BLaER1 treated with 17β-estradiol and CSF1 and Interleukin-3, amounts not matched to agents 10 nM and 100 nM (cell line): ENCODE measurements around the gene GMEB2.
"Not testable (repeated sequence)": the region's sequence is repeated elsewhere in the genome, so short reads cannot be mapped to it uniquely, and the experiment has no call there.

ENCODE experiments used
- H3K27ac ChIP-seq, 11 experiments: shearing (Covaris generic); formaldehyde crosslinking; 2 replicates each; pipeline ENCODE4 v1.8.1; 2022
- H3K27me3 ChIP-seq, 11 experiments: shearing (Covaris generic); formaldehyde crosslinking; 2 replicates each; pipeline ENCODE4 v1.8.1; 2022
- H3K36me3 ChIP-seq, 11 experiments: shearing (Covaris generic); formaldehyde crosslinking; 2 replicates each; pipeline ENCODE4 v1.8.1; 2022
- H3K4me1 ChIP-seq, 10 experiments: shearing (Covaris generic); formaldehyde crosslinking; 2 replicates each; pipeline ENCODE4 v1.8.1; 2022
- H3K4me2 ChIP-seq, 11 experiments: shearing (Covaris generic); formaldehyde crosslinking; 2 replicates each; pipeline ENCODE4 v1.8.1; 2022
- H3K4me3 ChIP-seq, 10 experiments: shearing (Covaris generic); formaldehyde crosslinking; 2 replicates each; pipeline ENCODE4 v1.8.1; 2022
- H3K9ac ChIP-seq, 11 experiments: shearing (Covaris generic); formaldehyde crosslinking; 2 replicates each; pipeline ENCODE4 v1.8.1; 2022
- H3K9me3 ChIP-seq, 11 experiments: shearing (Covaris generic); formaldehyde crosslinking; replicated peaks in 1 of 11; 2 replicates each; pipeline ENCODE4 v1.8.1; 2022
- H4K20me1 ChIP-seq, 11 experiments: shearing (Covaris generic); formaldehyde crosslinking; 2 replicates each; pipeline ENCODE4 v1.8.1; 2022
- Cebpa-rat ChIP-seq, 11 experiments: shearing (Covaris generic); IDR thresholded peaks; 2 replicates each; pipeline ENCODE4 v1.8.1; 2022

The GMEB2 gene

DNA sequence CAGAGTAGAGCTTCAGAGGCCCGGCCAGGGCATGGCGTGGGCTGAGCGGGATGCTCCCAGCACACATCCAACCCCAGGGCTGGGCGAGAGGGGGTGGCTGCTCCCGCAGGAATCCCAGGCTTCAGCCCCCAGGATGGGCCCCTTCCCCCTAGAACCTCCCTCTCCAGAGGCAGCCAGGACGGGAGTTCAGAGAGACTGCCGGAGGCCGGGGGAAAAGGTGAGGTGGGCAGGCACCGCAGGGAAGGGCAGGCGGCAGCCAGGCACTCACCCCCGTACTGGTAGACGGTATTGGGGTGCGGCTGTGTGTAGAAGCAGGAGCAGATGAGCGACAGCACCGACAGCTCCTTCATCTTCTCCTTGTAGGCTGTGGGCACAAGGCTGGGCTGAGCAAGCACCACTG, 17.0 kb upstream of the GMEB2 start:
- Histone ChIP-seq H3K4me1 (peaks cover 25 to 58% (median 40%) of the 10 kb centered on the region in 10 experiments), H3K4me2 (peak overlapping the region in 9 of 11 experiments; percentile 86 to 99 (median 98); a peak in 15 of 22 replicates), H3K9ac (0 out of 22 replicates have a peak overlapping the region, but pooled peaks of 2 of the 11 experiments have one; percentile 9 to 10), H3K27ac (no peak overlapping the region), H3K36me3 (peaks cover 0 to 32% (median 11%) of the 10 kb centered on the region in 11 experiments; a peak in 15 of 22 replicates), H3K9me3 (no peaks in the 10 kb centered on the region), H4K20me1 (peaks cover 0 to 29% (median 15%) of the 10 kb centered on the region in 11 experiments; a peak in 19 of 22 replicates), H3K4me3 (no peak overlapping the region), H3K27me3 (0 out of 22 replicates have a peak, but pooled peaks cover 0 to 7% (median 0%) of the 10 kb centered on the region in 11 experiments)
- TF ChIP-seq Cebpa-rat (IDR thresholded peaks at IDR 0.05): no peak

DNA sequence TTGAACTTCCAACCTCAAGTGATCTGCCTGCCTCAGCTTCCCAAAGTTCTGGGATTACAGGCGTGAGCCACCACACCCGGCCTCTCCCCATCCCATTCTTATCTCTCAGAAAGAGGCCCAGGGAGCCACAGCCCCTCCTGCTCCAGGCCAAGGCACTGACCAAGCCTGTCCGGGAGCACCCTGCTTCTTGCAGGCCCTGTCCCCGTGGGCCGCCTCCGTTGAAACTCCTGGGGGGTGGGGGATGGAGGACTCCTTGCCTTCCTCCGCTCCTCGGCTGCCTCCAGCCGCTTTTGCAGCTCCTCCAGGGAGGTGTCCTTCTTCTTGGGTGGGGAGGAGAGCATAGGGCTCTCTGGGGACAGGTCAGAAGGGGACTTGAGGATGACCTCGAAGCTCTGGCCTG, 16.6 kb upstream of the GMEB2 start:
- Histone ChIP-seq H4K20me1 (peaks cover 0 to 24% (median 11%) of the 10 kb centered on the region in 11 experiments; a peak in 19 of 22 replicates), H3K4me2 (peak overlapping the region in 9 of 11 experiments; percentile 86 to 99 (median 98); a peak in 17 of 22 replicates), H3K9me3 (no peaks in the 10 kb centered on the region), H3K9ac (peak overlapping the region in 3 of 11 experiments; percentile 58 to 71 (median 60); a peak in 2 of 22 replicates), H3K4me3 (0 out of 20 replicates have a peak overlapping the region, but pooled peaks of 1 of the 10 experiments have one; percentile 58), H3K27ac (no peak overlapping the region), H3K27me3 (0 out of 22 replicates have a peak, but pooled peaks cover 0 to 7% (median 0%) of the 10 kb centered on the region in 11 experiments), H3K36me3 (peaks cover 0 to 28% (median 7%) of the 10 kb centered on the region in 11 experiments; a peak in 15 of 22 replicates), H3K4me1 (peaks cover 28 to 58% (median 40%) of the 10 kb centered on the region in 10 experiments)
- TF ChIP-seq Cebpa-rat (IDR thresholded peaks at IDR 0.05): no peak

DNA sequence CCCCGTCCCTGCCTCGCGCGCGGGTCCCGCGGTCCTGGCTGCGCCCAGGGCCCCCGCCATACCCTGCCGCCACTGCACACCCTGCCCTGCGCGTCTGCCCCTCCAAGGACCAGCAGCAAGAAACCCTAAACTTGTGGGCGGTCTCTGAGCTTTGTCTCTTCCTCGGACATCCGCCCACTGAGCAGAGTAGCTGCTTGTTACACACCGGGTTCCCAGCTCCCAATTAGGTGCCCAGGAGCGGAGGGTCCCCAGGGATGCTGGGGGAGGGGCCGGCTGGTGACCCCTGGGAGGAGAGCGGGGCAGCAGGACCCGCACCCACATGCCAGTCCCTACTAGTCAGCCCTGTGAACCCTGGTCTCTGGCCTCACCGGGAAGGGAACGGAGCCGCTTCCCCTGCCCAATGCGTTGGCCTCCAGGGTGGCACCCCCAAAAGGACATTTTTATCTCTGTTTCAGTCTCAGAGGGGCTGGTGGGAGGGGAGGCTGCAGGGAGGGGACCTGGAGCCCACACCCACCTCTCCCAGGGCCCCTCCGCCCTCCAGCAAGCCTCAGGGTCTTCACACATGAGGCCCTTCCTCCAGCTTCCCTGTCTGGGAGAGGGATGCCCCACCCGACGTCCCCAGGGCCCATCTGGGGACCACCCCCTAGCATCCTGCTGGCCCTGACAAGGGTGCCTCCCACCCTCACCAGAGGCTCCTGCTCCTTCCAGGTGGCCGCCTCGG, 15.8 kb upstream of the GMEB2 start:
- Histone ChIP-seq H3K27ac (peak overlapping the region in 7 of 11 experiments; percentile 11 to 57 (median 47); a peak in 9 of 22 replicates), H3K4me3 (peak overlapping the region; percentile 50 to 68 (median 58))

DNA sequence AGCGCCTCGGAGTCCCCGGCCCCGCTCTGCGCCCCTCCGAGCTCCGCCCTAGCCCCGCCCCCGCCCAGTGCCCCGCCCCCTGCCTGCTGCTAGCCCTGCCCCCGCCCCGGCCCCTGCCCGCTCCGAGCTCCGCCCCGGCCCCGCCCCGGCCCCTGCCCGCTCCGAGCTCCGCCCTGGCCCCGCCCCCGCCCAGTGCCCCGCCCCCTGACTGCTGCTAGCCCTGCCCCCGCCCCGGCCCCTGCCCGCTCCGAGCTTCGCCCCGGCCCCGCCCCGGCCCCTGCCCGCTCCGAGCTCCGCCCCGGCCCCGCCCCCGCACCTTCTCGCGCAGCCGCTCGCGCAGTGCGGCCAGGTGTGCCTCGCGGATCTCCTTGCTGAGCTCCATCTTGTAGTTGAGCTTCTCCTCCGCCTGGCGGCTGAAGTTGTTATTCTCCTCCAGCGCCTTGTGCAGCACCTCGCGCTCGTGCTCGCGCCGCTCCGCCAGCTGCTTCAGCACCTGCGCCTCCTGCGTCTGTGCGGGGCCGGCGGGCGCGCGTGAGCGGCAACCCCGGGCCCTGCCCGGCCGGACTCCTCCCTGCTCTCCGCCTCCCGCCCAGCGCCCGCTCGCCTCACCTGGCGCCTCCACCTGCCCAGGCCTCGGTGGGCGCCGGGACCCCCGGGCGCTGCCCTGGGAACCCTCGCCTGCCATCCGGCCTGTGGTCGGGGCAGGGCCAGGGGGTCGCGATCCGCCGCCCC, 15.1 kb upstream of the GMEB2 start:
- Histone ChIP-seq H3K27ac (peak overlapping the region in 8 of 11 experiments; percentile 47 to 76 (median 72); a peak in 17 of 22 replicates), H3K4me3 (peak overlapping the region; percentile 50 to 68 (median 58)), H3K27me3 (0 out of 22 replicates have a peak, but pooled peaks cover 0 to 7% (median 0%) of the 10 kb centered on the region in 11 experiments), H3K9ac (peak overlapping the region; percentile 46 to 71 (median 67); a peak in 19 of 22 replicates), H4K20me1 (peaks cover 0 to 17% (median 5%) of the 10 kb centered on the region in 11 experiments; a peak in 12 of 22 replicates), H3K9me3 (no peaks in the 10 kb centered on the region), H3K4me2 (peak overlapping the region; percentile 93 to 99 (median 98)), H3K36me3 (peaks cover 0 to 22% (median 0%) of the 10 kb centered on the region in 11 experiments; a peak in 14 of 22 replicates), H3K4me1 (peaks cover 38 to 67% (median 47%) of the 10 kb centered on the region in 10 experiments)
- TF ChIP-seq Cebpa-rat (IDR thresholded peaks at IDR 0.05): no peak

More for the DNA sequence above, 15.8 kb upstream of the GMEB2 start:
- Histone ChIP-seq H3K27me3 (0 out of 22 replicates have a peak, but pooled peaks cover 0 to 7% (median 0%) of the 10 kb centered on the region in 11 experiments), H3K4me1 (peaks cover 33 to 64% (median 42%) of the 10 kb centered on the region in 10 experiments), H3K9ac (peak overlapping the region; percentile 30 to 71 (median 58); a peak in 17 of 22 replicates), H3K36me3 (peaks cover 0 to 22% (median 0%) of the 10 kb centered on the region in 11 experiments; a peak in 14 of 22 replicates), H3K4me2 (peak overlapping the region; percentile 86 to 99 (median 98)), H3K9me3 (no peaks in the 10 kb centered on the region), H4K20me1 (peaks cover 0 to 17% (median 5%) of the 10 kb centered on the region in 11 experiments; a peak in 13 of 22 replicates)
- no peak for TF ChIP-seq Cebpa-rat (IDR thresholded peaks at IDR 0.05)

DNA sequence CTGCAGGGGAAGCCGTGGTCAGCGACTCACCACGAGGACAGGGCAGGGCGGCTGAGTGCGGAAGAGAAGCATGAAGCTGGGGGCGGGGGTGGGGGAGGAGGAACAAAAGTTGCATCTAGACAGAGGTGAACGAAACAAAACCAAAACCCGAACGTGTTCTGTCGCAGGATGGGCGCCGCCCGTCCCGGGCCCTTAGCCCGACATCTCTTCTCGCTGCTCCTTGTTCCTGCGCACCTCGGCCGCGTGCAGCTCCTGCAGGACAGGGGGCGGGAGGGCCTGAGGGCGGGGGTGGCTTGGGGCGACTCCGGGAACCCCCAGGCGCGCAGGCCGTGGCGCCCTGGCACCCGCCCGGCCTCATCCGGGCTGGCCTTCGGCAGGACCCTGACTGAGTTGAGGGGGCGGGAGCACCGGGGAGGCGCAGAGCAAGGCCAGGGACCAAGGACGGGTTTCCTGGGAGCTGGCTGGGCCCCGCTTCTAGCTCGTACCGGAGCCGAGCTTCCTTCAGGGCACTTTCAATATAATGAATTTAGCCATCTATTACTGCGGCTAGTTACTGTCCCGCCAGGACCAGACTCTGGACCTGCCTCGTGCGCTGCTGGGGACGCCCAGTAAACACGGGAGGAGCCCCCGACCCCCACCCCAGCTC, 14.4 kb upstream of the GMEB2 start:
- no peaks in the 10 kb centered on the region for H3K9me3 ChIP-seq
- H3K9ac ChIP-seq: peak overlapping the region; percentile 46 to 69 (median 67); a peak in 19 of 22 replicates
- no peak for TF ChIP-seq Cebpa-rat (IDR thresholded peaks at IDR 0.05)
- peaks cover 44 to 73% (median 52%) of the 10 kb centered on the region in 10 experiments for H3K4me1 ChIP-seq
- peak overlapping the region; percentile 86 to 96 (median 91) for H3K4me2 ChIP-seq
- peaks cover 0 to 17% (median 4%) of the 10 kb centered on the region in 11 experiments; a peak in 10 of 22 replicates for H4K20me1 ChIP-seq
- H3K36me3 ChIP-seq: peaks cover 0 to 22% (median 0%) of the 10 kb centered on the region in 11 experiments; a peak in 14 of 22 replicates
- 0 out of 22 replicates have a peak, but pooled peaks cover 0 to 7% (median 0%) of the 10 kb centered on the region in 11 experiments for H3K27me3 ChIP-seq
- H3K4me3 ChIP-seq: peak overlapping the region; percentile 42 to 68 (median 52); a peak in 18 of 20 replicates
- H3K27ac ChIP-seq: peak overlapping the region in 10 of 11 experiments; percentile 48 to 76 (median 65); a peak in 17 of 22 replicates

DNA sequence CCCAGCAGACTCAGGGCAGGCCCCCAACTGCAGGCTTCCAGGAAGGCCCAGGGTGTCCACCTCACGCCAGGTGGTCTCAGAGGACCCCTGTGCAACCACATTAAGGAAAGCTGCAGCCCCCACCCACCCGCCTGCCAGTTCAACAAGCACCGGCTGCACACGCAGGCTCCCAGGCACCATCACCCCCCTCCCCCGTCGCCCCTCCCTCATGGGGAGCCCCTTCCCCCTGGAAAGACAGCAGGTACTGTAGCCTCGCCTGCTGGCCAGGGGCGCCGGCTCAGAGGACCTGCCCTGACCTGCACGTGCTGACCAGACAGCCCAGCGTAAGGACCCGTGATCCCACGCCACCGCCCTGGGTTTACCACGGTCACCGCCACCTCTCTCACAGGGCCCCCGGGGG, 13.8 kb upstream of the GMEB2 start:
- Histone ChIP-seq H3K4me1 (peaks cover 48 to 79% (median 56%) of the 10 kb centered on the region in 10 experiments), H3K9ac (peak overlapping the region in 2 of 11 experiments; percentile 13 to 64; a peak in 3 of 22 replicates), H4K20me1 (peaks cover 0 to 17% (median 4%) of the 10 kb centered on the region in 11 experiments; a peak in 8 of 22 replicates), H3K4me2 (peak overlapping the region; percentile 73 to 96 (median 91)), H3K27ac (peak overlapping the region in 3 of 11 experiments; percentile 57 to 70 (median 62); a peak in 3 of 22 replicates), H3K36me3 (peaks cover 0 to 18% (median 0%) of the 10 kb centered on the region in 11 experiments; a peak in 13 of 22 replicates), H3K4me3 (peak overlapping the region in 5 of 10 experiments; percentile 23 to 51 (median 27); a peak in 5 of 20 replicates)
- H3K27me3 ChIP-seq, H3K9me3 ChIP-seq: not testable (repeated sequence)

DNA sequence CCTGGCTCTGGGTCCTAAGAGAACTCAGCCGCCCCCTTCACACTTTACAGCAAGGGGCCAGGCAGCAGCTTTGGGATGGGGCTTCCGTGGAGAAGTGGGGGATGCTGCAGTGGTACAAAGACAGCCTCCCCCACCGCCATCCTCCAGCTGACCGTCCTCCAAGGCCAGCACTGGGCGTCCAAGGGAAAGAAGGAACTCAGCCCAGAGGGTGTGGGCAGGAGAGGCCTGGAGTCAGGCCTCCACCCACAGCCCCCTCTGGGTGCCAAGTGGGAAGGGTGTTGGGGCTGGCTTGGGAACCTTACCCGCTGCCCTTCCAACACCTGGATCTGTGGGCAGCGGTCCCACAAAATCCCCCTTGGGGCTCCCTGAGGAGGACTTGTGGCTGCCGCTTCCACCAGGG, 13.2 kb upstream of the GMEB2 start:
- peaks cover 0 to 14% (median 0%) of the 10 kb centered on the region in 11 experiments; a peak in 13 of 22 replicates for H3K36me3 ChIP-seq
- H3K27ac ChIP-seq: peak overlapping the region in 8 of 11 experiments; percentile 44 to 74 (median 62); a peak in 16 of 22 replicates
- no peak for TF ChIP-seq Cebpa-rat (IDR thresholded peaks at IDR 0.05)
- H3K4me1 ChIP-seq: peaks cover 54 to 85% (median 61%) of the 10 kb centered on the region in 10 experiments
- H3K4me2 ChIP-seq: peak overlapping the region; percentile 73 to 96 (median 91)
- H3K27me3 ChIP-seq: 0 out of 22 replicates have a peak, but pooled peaks cover 0 to 7% (median 0%) of the 10 kb centered on the region in 11 experiments
- peaks cover 0 to 17% (median 4%) of the 10 kb centered on the region in 11 experiments; a peak in 8 of 22 replicates for H4K20me1 ChIP-seq
- H3K9ac ChIP-seq: peak overlapping the region in 7 of 11 experiments; percentile 47 to 64 (median 52); a peak in 9 of 22 replicates
- H3K9me3 ChIP-seq: no peaks in the 10 kb centered on the region
- peak overlapping the region in 5 of 10 experiments; percentile 21 to 51 (median 26); a peak in 4 of 20 replicates for H3K4me3 ChIP-seq
